Fibroblast of mammary gland (primary cell): ENCODE data around the gene TOX2.
A peak's percentile ranks its signal among the peaks of the same experiment; 100 is the strongest.

ENCODE experiments used
- DNase-seq: peaks from one replicate; pipeline ENCODE4 v3.0.0-alpha.2; 2010; ENCODE audit warnings: low read depth
- H3K4me3 ChIP-seq: 2 replicates; pipeline ENCODE4 v1.5.1; 2011; ENCODE audit warnings: low read depth, mild to moderate bottlenecking, low read length, moderate library complexity; ENCODE audit not compliant: control insufficient read depth
- CTCF ChIP-seq: conservative IDR thresholded peaks from 2 replicates; pipeline ENCODE4 v1.5.1; 2011; ENCODE audit warnings: low read depth, low read length, inconsistent platforms; ENCODE audit not compliant: control insufficient read depth, insufficient read depth

The TOX2 gene

GRCh38 chr20:44034451-44034850 lies 119.8 kb downstream of the TOX2 start:
- no peak overlapping the region for H3K4me3 ChIP-seq
- TF ChIP-seq CTCF, result no peak
- no peak for DNase-seq

GRCh38 chr20:44034965-44035635 lies 120.4 kb downstream of the TOX2 start:
- H3K4me3 ChIP-seq, result no peak overlapping the region
- TF ChIP-seq CTCF, result no peak
- DNase-seq, result no peak

GRCh38 chr20:44035924-44036323 lies 121.3 kb downstream of the TOX2 start:
- no peak for TF ChIP-seq CTCF
- no peak for DNase-seq
- H3K4me3 ChIP-seq, result no peak overlapping the region

GRCh38 chr20:44036441-44036840 lies 121.8 kb downstream of the TOX2 start:
- no peak for TF ChIP-seq CTCF
- H3K4me3 ChIP-seq, result no peak overlapping the region
- DNase-seq, result no peak

GRCh38 chr20:44038681-44039123 lies 124.0 kb downstream of the TOX2 start:
- H3K4me3 ChIP-seq, result no peak overlapping the region
- peak; percentile 10 for DNase-seq
- no peak for TF ChIP-seq CTCF

- DNase-seq, result no peak
- no peak for TF ChIP-seq CTCF
- H3K4me3 ChIP-seq, result no peak overlapping the region
These were observed 124.5 kb downstream of the TOX2 start for GRCh38 chr20:44039147-44039546.

- no peak overlapping the region for H3K4me3 ChIP-seq
- DNase-seq, result no peak
- no peak for TF ChIP-seq CTCF
These were observed 125.1 kb downstream of the TOX2 start for GRCh38 chr20:44039741-44040140.
